Kidney (tissue), 14 donors: ENCODE measurements around the gene RPS19. TPM values are rescaled to one million over a fixed set of nuclear protein-coding genes. Genes with fewer than 3 reads are reported as not detected.

Source experiments
- DNase-seq, 5 donors: peaks; one replicate each; pipeline ENCODE4 v3.0.0-alpha.2; 2013 to 2020
- FAIRE-seq: peaks from 2 replicates; lab custom pipeline; 2012; peaks lifted over from hg19 to GRCh38; lab: Jason Lieb, UNC
- H3K27ac ChIP-seq, 2 donors: one replicate each; pipeline ENCODE4 v1.7.0; 2013; ENCODE audit warnings: low read depth in 2 of 2, low read length in 2 of 2, inconsistent platforms in 1 of 2
- H3K27me3 ChIP-seq: one replicate; pipeline ENCODE4 v1.7.1; 2013; ENCODE audit warnings: low read length, inconsistent platforms; ENCODE audit not compliant: control insufficient read depth, insufficient read depth
- H3K36me3 ChIP-seq, 3 donors: one replicate each; pipeline versions ENCODE4 v1.7.0 to v1.7.1; 2013; ENCODE audit warnings: low read length in 3 of 3, control low read depth in 1 of 3, inconsistent platforms in 1 of 3; ENCODE audit not compliant: insufficient read depth in 3 of 3, control insufficient read depth in 2 of 3
- H3K4me1 ChIP-seq, 3 donors: one replicate each; pipeline versions ENCODE4 v1.7.0 to v1.7.1; 2013; ENCODE audit warnings: low read length in 3 of 3, inconsistent platforms in 1 of 3, low read depth in 1 of 3; ENCODE audit not compliant: control insufficient read depth in 2 of 3, insufficient read depth in 2 of 3
- H3K4me3 ChIP-seq, 3 donors: one replicate each; pipeline versions ENCODE4 v1.7.0 to v1.8.1; 2013; ENCODE audit warnings: low read length in 3 of 3, control low read depth in 1 of 3, inconsistent platforms in 1 of 3
- H3K9ac ChIP-seq, 3 donors: one replicate each; pipeline versions ENCODE4 v1.7.0 to v1.7.1; 2013; ENCODE audit warnings: low read length in 3 of 3, control low read depth in 1 of 3, inconsistent platforms in 1 of 3
- H3K9me3 ChIP-seq, 3 donors: one replicate each; pipeline versions ENCODE4 v1.7.0 to v1.7.1; 2013; ENCODE audit warnings: low read length in 3 of 3, control low read depth in 1 of 3, inconsistent platforms in 1 of 3; ENCODE audit not compliant: control insufficient read depth in 2 of 3, insufficient read depth in 1 of 3
- CTCF ChIP-seq: IDR thresholded peaks from 3 replicates; pipeline ENCODE4 v1.5.1; 2012; ENCODE audit warnings: mild to moderate bottlenecking, moderate library complexity, borderline replicate concordance; ENCODE audit not compliant: insufficient read depth; ENCODE audit errors: extremely low read depth
- intact Hi-C: fragments of 100-400 bp; cut with DNase I; formaldehyde crosslinking; loops from one replicate; pipeline ENCODE4 v1.11.1; 2022
- polyA plus RNA-seq: library from polyadenylated mRNA; stranded (reverse); fragments of 350-450 nt; fragmentation: Illumina TruSeq; extraction: RNeasy Lipid Tissue Mini Kit (QIAGEN cat#74804); gene quantifications from one replicate; pipeline ENCODE4 v1.2.3, GENCODE V29; 2014; ENCODE audit warnings: low read depth, low replicate concordance; ENCODE audit not compliant: insufficient read depth
- total RNA-seq: library from RNA; stranded (reverse); fragmentation: NEBNext Ultra II Directional; extraction: Animal tissue kit (Norgen Biotek cat#: 25700); gene quantifications from one replicate; pipeline ENCODE4 v1.2.1, GENCODE V29; 2021
- donor health status: control.
- donor health status: control.
- donor health status: control.
- donor health status: control.
- donor health status: control.
- donor health status: DM: yes; HTN: yes; CAD: no.
- donor health status: Normal renal cell carcinoma (clear cell type).

RPS19 gene
- total and polyA plus RNA-seq, 2 donors from 2014 or later: 1,433 to 2,116 TPM

GRCh38 chr19:41906271-41906670 lies 46.2 kb downstream of the RPS19 start:
- FAIRE-seq (no peak), DNase-seq (no peak)
- Histone ChIP-seq H3K9me3 (no peaks in the 10 kb centered on the region), H3K9ac (no peak overlapping the region), H3K27me3 (peaks cover 5% of the 10 kb centered on the region), H3K4me3 (no peak overlapping the region), H3K27ac (no peak overlapping the region), H3K4me1 (no peaks in the 10 kb centered on the region), H3K36me3 (peaks cover 2 to 47% (median 17%) of the 10 kb centered on the region in 3 donors)
- intact Hi-C loops: no loop called here
- TF ChIP-seq CTCF: no peak

GRCh38 chr19:41906916-41907680 lies 47.0 kb downstream of the RPS19 start:
- FAIRE-seq (no peak), DNase-seq (no peak)
- TF ChIP-seq CTCF: no peak
- Histone ChIP-seq H3K27me3 (peaks cover 12% of the 10 kb centered on the region), H3K9me3 (no peaks in the 10 kb centered on the region), H3K27ac (no peak overlapping the region), H3K36me3 (peaks cover 2 to 39% (median 13%) of the 10 kb centered on the region in 3 donors), H3K9ac (no peak overlapping the region), H3K4me1 (no peaks in the 10 kb centered on the region), H3K4me3 (no peak overlapping the region)
- intact Hi-C loops: no loop called here

- Histone ChIP-seq H3K27me3 (peaks cover 17% of the 10 kb centered on the region), H3K27ac (no peak overlapping the region), H3K9me3 (no peaks in the 10 kb centered on the region), H3K4me3 (no peak overlapping the region), H3K4me1 (no peaks in the 10 kb centered on the region), H3K36me3 (peaks cover 2 to 30% (median 8%) of the 10 kb centered on the region in 3 donors), H3K9ac (no peak overlapping the region)
- DNase-seq (no peak), FAIRE-seq (no peak)
- no peak for TF ChIP-seq CTCF
- intact Hi-C loops: no loop called here
These were observed 48.0 kb downstream of the RPS19 start for GRCh38 chr19:41907994-41908615.
